OCI-LY7 (cell line): Measurements from ENCODE around the gene OR12D1.

Experiments
- CTCF ChIP-seq: fragments of 200-600 bp; sonication (generic); conservative IDR thresholded peaks from 2 replicates; pipeline ENCODE4 v1.5.1; 2014; ENCODE audit warnings: mild to moderate bottlenecking, antibody characterized with exemption, low read length, moderate library complexity, mixed read lengths
- EZH2phosphoT487 ChIP-seq: fragments of 200-600 bp; sonication (generic); IDR thresholded peaks from 2 replicates; pipeline ENCODE4 v1.6.1; 2018; ENCODE audit warnings: low read depth, borderline replicate concordance, mild to moderate bottlenecking, mixed run types, antibody characterized with exemption, low read length, moderate library complexity, mixed read lengths

- TF ChIP-seq CTCF (no peak), EZH2phosphoT487 (no peak)
These were observed 11.9 kb downstream of the OR12D1 start for GRCh38 chr6:29426654-29427053.
